GM23338 (cell line): ENCODE measurements around the gene KPTN. TPM values are rescaled to one million over a fixed set of nuclear protein-coding genes. Genes with fewer than 3 reads are reported as not detected.

ENCODE experiments used
- ATAC-seq: fragments of 200-7000 bp; cut with Tn5 transposase; 3 replicates; pipeline ENCODE4 v1.9.1; 2020
- DNase-seq: peaks from one replicate; pipeline ENCODE4 v3.0.0-alpha.2; 2015; ENCODE audit warnings: low spot score
- H2AFZ ChIP-seq: fragments of 200-600 bp; sonication (generic); 2 replicates; pipeline ENCODE4 v1.8.0; 2016; ENCODE audit warnings: antibody characterized with exemption, mild to moderate bottlenecking, moderate library complexity
- H3F3A ChIP-seq: fragments of 200-600 bp; sonication (generic); replicated peaks from 2 replicates; pipeline ENCODE4 v1.8.0; 2017; ENCODE audit warnings: antibody characterized with exemption, mixed run types, low read depth
- H3K27ac ChIP-seq: fragments of 200-600 bp; sonication (generic); 2 replicates; pipeline ENCODE4 v1.6.1; 2016; ENCODE audit warnings: low read depth
- H3K27me3 ChIP-seq: fragments of 200-600 bp; sonication (generic); 2 replicates; pipeline ENCODE4 v1.8.0; 2016; ENCODE audit warnings: mild to moderate bottlenecking, mixed run types, moderate library complexity; ENCODE audit not compliant: insufficient read depth
- H3K36me3 ChIP-seq: fragments of 200-600 bp; sonication (generic); 2 replicates; pipeline ENCODE4 v1.8.0; 2016; ENCODE audit warnings: mild to moderate bottlenecking; ENCODE audit not compliant: insufficient read depth
- H3K4me1 ChIP-seq: fragments of 200-600 bp; sonication (generic); 2 replicates; pipeline ENCODE4 v1.8.0; 2016; ENCODE audit warnings: mild to moderate bottlenecking, moderate library complexity; ENCODE audit not compliant: insufficient read depth
- H3K4me2 ChIP-seq: fragments of 200-600 bp; sonication (generic); 2 replicates; pipeline ENCODE4 v1.7.1; 2017; ENCODE audit warnings: mixed run types
- H3K4me3 ChIP-seq: fragments of 200-600 bp; sonication (generic); 2 replicates; pipeline ENCODE4 v1.6.1; 2016; ENCODE audit warnings: mixed run types
- H3K79me2 ChIP-seq: fragments of 200-600 bp; sonication (generic); replicated peaks from 2 replicates; pipeline ENCODE4 v1.8.0; 2017; ENCODE audit warnings: mild to moderate bottlenecking; ENCODE audit not compliant: insufficient read depth
- H3K9me2 ChIP-seq: fragments of 200-600 bp; sonication (generic); 2 replicates; pipeline ENCODE4 v1.8.0; 2017; ENCODE audit not compliant: insufficient read depth
- H4K20me1 ChIP-seq: fragments of 200-600 bp; sonication (generic); replicated peaks from 2 replicates; pipeline ENCODE4 v1.8.0; 2017; ENCODE audit warnings: mild to moderate bottlenecking; ENCODE audit not compliant: insufficient read depth
- H3K27ac Mint-ChIP-seq: 2 replicates; pipeline ENCODE4 v1.8.0; 2020; ENCODE audit warnings: inconsistent platforms, mild to moderate bottlenecking, moderate library complexity, mixed read lengths
- H3K27me3 Mint-ChIP-seq: 3 replicates; pipeline ENCODE4 v1.8.0; 2022; ENCODE audit warnings: low read depth, mild to moderate bottlenecking, moderate library complexity, mixed read lengths, inconsistent platforms; ENCODE audit not compliant: insufficient read depth, poor library complexity
- H3K36me3 Mint-ChIP-seq: 3 replicates; pipeline ENCODE4 v1.8.0; 2021; ENCODE audit warnings: low read depth, mild to moderate bottlenecking, inconsistent platforms, moderate library complexity, mixed read lengths
- H3K4me1 Mint-ChIP-seq: 3 replicates; pipeline ENCODE4 v1.8.0; 2020; ENCODE audit warnings: mild to moderate bottlenecking, inconsistent platforms, mixed read lengths
- H3K4me3 Mint-ChIP-seq: 3 replicates; pipeline ENCODE4 v1.8.0; 2021; ENCODE audit warnings: moderate library complexity, mild to moderate bottlenecking, inconsistent platforms, mixed read lengths
- H3K9me3 Mint-ChIP-seq: 3 replicates; pipeline ENCODE4 v1.8.0; 2020; ENCODE audit warnings: moderate library complexity, mild to moderate bottlenecking, inconsistent platforms, mixed read lengths
- CREB1 ChIP-seq: fragments of 250-450 bp; sonication (Bioruptor Pico); IDR thresholded peaks from 2 replicates; pipeline ENCODE4 v1.5.0; 2020; ENCODE audit warnings: low read depth, mild to moderate bottlenecking, moderate library complexity
- EZH2 ChIP-seq: fragments of 200-600 bp; sonication (generic); IDR thresholded peaks from one replicate; pipeline ENCODE4 v1.8.0; 2017; ENCODE audit warnings: antibody characterized with exemption, mild to moderate bottlenecking, low read depth; ENCODE audit not compliant: unreplicated experiment
- JUNB ChIP-seq: IDR thresholded peaks from one replicate; pipeline ENCODE4 v1.6.1; 2016; ENCODE audit warnings: antibody characterized with exemption; ENCODE audit not compliant: unreplicated experiment
- NANOG ChIP-seq: IDR thresholded peaks from 2 replicates; pipeline ENCODE4 v1.6.1; 2016; ENCODE audit warnings: antibody characterized with exemption, borderline replicate concordance
- STAT1 ChIP-seq: IDR thresholded peaks from one replicate; pipeline ENCODE4 v1.6.1; 2016; ENCODE audit warnings: antibody characterized with exemption; ENCODE audit not compliant: unreplicated experiment
- polyA plus RNA-seq: library from polyadenylated mRNA; unstranded; fragments of >200 nt; fragmentation: Nextera tagmentation; extraction: Ambion mirVana; gene quantifications from 2 replicates; pipeline ENCODE4 v1.2.1, GENCODE V29; 2016
- total RNA-seq: library from RNA; depleted of rRNA; stranded (reverse); fragments of >200 nt; shearing (Covaris generic); gene quantifications from 2 replicates; pipeline ENCODE4 v1.2.3, GENCODE V29; 2014
- TF ChIP-seq, protein P1 (sequence below): fragments of 250-450 bp; sonication (Bioruptor Pico); IDR thresholded peaks from 2 replicates; pipeline ENCODE4 v1.5.0; 2020; ENCODE audit warnings: mild to moderate bottlenecking, moderate library complexity
- TF ChIP-seq, protein P2 (sequence below): IDR thresholded peaks from 2 replicates; pipeline ENCODE4 v1.6.1; 2016; ENCODE audit warnings: antibody characterized with exemption

The KPTN gene
- total and polyA plus RNA-seq, 2 experiments from 2014 or later: 19.8 to 26.2 TPM

DNA sequence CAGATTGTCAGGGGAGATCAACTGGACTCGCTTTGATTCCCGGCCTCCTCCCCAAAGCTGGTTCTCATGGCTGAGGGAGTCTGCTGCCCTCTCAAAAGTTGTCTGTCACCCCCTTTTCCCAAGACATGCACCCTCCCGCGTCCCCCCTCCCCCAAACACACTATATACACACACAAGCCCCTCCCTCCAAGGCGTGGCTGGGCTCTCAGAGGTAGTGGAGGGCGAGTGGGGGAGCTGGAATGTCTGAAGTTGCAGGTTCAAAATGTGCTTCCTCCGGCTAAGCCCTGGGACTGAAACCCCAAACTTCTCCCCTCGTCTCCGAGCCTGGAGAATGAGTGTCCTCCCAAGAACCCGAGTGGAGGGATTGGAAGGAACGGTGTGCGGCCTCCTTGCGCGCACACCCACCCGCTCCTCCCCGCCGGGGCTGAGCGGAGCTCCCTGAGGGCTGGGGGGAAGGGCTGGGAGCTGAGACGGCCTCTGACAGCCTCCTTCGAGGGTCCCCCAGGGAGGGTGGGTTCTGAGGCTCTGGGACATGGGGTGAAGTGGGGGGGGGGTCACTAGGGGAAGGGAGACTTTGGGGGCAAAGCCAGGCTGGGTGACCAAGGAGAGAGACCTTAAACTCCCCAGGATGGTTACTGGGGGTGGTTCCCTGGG lies 54.8 kb downstream of the KPTN start:
- ATAC-seq: peak; percentile 5
- Mint-ChIP-seq H3K27ac (no peak overlapping the region), H3K36me3 (no peaks in the 10 kb centered on the region), H3K9me3 (no peaks in the 10 kb centered on the region), H3K4me3 (peak overlapping the region; percentile 64), H3K27me3 (peaks cover 41% of the 10 kb centered on the region), H3K4me1 (peaks cover 12% of the 10 kb centered on the region; the same call in 2 of the 3 replicates)
- H3K27me3 ChIP-seq: peaks cover 52% of the 10 kb centered on the region
- H3K27ac ChIP-seq: no peak overlapping the region
- H3F3A ChIP-seq: peaks cover 8% of the 10 kb centered on the region
- H3K9me2 ChIP-seq: no peaks in the 10 kb centered on the region
- H3K4me1 ChIP-seq: peaks cover 13% of the 10 kb centered on the region
- TF ChIP-seq CREB1 (CRISPR knock-in tag): no peak
- no peak for TF ChIP-seq NANOG
- TF ChIP-seq, protein P1, sequence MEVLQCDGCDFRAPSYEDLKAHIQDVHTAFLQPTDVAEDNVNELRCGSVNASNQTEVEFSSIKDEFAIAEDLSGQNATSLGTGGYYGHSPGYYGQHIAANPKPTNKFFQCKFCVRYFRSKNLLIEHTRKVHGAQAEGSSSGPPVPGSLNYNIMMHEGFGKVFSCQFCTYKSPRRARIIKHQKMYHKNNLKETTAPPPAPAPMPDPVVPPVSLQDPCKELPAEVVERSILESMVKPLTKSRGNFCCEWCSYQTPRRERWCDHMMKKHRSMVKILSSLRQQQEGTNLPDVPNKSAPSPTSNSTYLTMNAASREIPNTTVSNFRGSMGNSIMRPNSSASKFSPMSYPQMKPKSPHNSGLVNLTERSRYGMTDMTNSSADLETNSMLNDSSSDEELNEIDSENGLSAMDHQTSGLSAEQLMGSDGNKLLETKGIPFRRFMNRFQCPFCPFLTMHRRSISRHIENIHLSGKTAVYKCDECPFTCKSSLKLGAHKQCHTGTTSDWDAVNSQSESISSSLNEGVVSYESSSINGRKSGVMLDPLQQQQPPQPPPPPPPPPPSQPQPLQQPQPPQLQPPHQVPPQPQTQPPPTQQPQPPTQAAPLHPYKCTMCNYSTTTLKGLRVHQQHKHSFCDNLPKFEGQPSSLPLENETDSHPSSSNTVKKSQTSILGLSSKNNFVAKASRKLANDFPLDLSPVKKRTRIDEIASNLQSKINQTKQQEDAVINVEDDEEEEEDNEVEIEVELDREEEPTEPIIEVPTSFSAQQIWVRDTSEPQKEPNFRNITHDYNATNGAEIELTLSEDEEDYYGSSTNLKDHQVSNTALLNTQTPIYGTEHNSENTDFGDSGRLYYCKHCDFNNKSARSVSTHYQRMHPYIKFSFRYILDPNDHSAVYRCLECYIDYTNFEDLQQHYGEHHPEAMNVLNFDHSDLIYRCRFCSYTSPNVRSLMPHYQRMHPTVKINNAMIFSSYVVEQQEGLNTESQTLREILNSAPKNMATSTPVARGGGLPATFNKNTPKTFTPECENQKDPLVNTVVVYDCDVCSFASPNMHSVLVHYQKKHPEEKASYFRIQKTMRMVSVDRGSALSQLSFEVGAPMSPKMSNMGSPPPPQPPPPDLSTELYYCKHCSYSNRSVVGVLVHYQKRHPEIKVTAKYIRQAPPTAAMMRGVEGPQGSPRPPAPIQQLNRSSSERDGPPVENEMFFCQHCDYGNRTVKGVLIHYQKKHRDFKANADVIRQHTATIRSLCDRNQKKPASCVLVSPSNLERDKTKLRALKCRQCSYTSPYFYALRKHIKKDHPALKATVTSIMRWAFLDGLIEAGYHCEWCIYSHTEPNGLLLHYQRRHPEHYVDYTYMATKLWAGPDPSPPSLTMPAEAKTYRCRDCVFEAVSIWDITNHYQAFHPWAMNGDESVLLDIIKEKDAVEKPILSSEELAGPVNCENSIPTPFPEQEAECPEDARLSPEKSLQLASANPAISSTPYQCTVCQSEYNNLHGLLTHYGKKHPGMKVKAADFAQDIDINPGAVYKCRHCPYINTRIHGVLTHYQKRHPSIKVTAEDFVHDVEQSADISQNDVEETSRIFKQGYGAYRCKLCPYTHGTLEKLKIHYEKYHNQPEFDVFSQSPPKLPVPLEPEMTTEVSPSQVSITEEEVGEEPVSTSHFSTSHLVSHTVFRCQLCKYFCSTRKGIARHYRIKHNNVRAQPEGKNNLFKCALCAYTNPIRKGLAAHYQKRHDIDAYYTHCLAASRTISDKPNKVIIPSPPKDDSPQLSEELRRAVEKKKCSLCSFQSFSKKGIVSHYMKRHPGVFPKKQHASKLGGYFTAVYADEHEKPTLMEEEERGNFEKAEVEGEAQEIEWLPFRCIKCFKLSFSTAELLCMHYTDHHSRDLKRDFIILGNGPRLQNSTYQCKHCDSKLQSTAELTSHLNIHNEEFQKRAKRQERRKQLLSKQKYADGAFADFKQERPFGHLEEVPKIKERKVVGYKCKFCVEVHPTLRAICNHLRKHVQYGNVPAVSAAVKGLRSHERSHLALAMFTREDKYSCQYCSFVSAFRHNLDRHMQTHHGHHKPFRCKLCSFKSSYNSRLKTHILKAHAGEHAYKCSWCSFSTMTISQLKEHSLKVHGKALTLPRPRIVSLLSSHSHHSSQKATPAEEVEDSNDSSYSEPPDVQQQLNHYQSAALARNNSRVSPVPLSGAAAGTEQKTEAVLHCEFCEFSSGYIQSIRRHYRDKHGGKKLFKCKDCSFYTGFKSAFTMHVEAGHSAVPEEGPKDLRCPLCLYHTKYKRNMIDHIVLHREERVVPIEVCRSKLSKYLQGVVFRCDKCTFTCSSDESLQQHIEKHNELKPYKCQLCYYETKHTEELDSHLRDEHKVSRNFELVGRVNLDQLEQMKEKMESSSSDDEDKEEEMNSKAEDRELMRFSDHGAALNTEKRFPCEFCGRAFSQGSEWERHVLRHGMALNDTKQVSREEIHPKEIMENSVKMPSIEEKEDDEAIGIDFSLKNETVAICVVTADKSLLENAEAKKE (CRISPR knock-in tag): no peak
- TF ChIP-seq JUNB: no peak
- no peak for TF ChIP-seq STAT1
- peak; percentile 1 for TF ChIP-seq EZH2
- TF ChIP-seq, protein P2, sequence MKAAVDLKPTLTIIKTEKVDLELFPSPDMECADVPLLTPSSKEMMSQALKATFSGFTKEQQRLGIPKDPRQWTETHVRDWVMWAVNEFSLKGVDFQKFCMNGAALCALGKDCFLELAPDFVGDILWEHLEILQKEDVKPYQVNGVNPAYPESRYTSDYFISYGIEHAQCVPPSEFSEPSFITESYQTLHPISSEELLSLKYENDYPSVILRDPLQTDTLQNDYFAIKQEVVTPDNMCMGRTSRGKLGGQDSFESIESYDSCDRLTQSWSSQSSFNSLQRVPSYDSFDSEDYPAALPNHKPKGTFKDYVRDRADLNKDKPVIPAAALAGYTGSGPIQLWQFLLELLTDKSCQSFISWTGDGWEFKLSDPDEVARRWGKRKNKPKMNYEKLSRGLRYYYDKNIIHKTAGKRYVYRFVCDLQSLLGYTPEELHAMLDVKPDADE: no peak
- peak overlapping the region; percentile 91 for H2AFZ ChIP-seq
- peak overlapping the region; percentile 70 for H3K4me2 ChIP-seq
- H4K20me1 ChIP-seq: no peaks in the 10 kb centered on the region
- peak overlapping the region; percentile 47 for H3K4me3 ChIP-seq
- no peaks in the 10 kb centered on the region for H3K79me2 ChIP-seq
- no peaks in the 10 kb centered on the region for H3K36me3 ChIP-seq
- peak; percentile 75 for DNase-seq
